MM.1S (cell line): ENCODE measurements around the gene OGFOD1.

Experiments used
- DNase-seq: peaks from one replicate; pipeline ENCODE4 v3.0.0-alpha.2; 2015
- H2AFZ ChIP-seq: fragments of 300-600 bp; sonication (generic); 2 replicates; pipeline ENCODE4 v1.6.0; 2016; ENCODE audit warnings: antibody characterized with exemption, low read length
- H3F3A ChIP-seq: fragments of 300-600 bp; sonication (generic); 2 replicates; pipeline ENCODE4 v1.6.1; 2016; ENCODE audit warnings: mild to moderate bottlenecking, antibody characterized with exemption, low read length, moderate library complexity, mixed read lengths; ENCODE audit not compliant: insufficient read depth
- H3K27ac ChIP-seq: fragments of 300-600 bp; sonication (generic); 2 replicates; pipeline ENCODE4 v1.5.1; 2016; ENCODE audit warnings: mild to moderate bottlenecking, low read length
- H3K27me3 ChIP-seq: fragments of 300-600 bp; sonication (generic); replicated peaks from 2 replicates; pipeline ENCODE4 v1.6.0; 2016; ENCODE audit warnings: low read length; ENCODE audit not compliant: insufficient read depth
- H3K36me3 ChIP-seq: fragments of 300-600 bp; sonication (generic); replicated peaks from 2 replicates; pipeline ENCODE4 v1.6.1; 2016; ENCODE audit warnings: mild to moderate bottlenecking, low read length, mixed read lengths; ENCODE audit not compliant: insufficient read depth
- H3K4me1 ChIP-seq: fragments of 300-600 bp; sonication (generic); 2 replicates; pipeline ENCODE4 v1.6.1; 2016; ENCODE audit warnings: low read length, mixed read lengths
- H3K4me2 ChIP-seq: fragments of 300-600 bp; sonication (generic); 2 replicates; pipeline ENCODE4 v1.6.0; 2016; ENCODE audit warnings: low read depth, low read length
- H3K4me3 ChIP-seq: fragments of 300-600 bp; sonication (generic); 2 replicates; pipeline ENCODE4 v1.5.1; 2016; ENCODE audit warnings: low read length, mixed read lengths
- H3K79me2 ChIP-seq: fragments of 300-600 bp; sonication (generic); 2 replicates; pipeline ENCODE4 v1.6.1; 2016; ENCODE audit warnings: mixed run types, low read length, mixed read lengths
- H3K9ac ChIP-seq: fragments of 300-600 bp; sonication (generic); 2 replicates; pipeline ENCODE4 v1.6.1; 2016; ENCODE audit warnings: low read length, mixed read lengths
- H3K9me2 ChIP-seq: fragments of 300-600 bp; sonication (generic); replicated peaks from 2 replicates; pipeline ENCODE4 v1.6.1; 2016; ENCODE audit warnings: mild to moderate bottlenecking, low read length, mixed read lengths; ENCODE audit not compliant: insufficient read depth
- H3K9me3 ChIP-seq: fragments of 300-600 bp; sonication (generic); replicated peaks from 2 replicates; pipeline ENCODE4 v1.6.1; 2016; ENCODE audit warnings: mild to moderate bottlenecking, low read length, mixed read lengths; ENCODE audit not compliant: insufficient read depth
- H4K20me1 ChIP-seq: fragments of 300-600 bp; sonication (generic); 2 replicates; pipeline ENCODE4 v1.6.1; 2016; ENCODE audit warnings: mild to moderate bottlenecking, low read length, moderate library complexity, mixed read lengths; ENCODE audit not compliant: insufficient read depth
- EZH2 ChIP-seq: fragments of 300-600 bp; sonication (generic); optimal IDR thresholded peaks from 2 replicates; pipeline ENCODE3; 2017; ENCODE audit warnings: low read depth, mild to moderate bottlenecking, antibody characterized with exemption, low read length, mixed read lengths
- EZH2phosphoT487 ChIP-seq: fragments of 300-600 bp; sonication (generic); IDR thresholded peaks from 2 replicates; pipeline ENCODE4 v1.6.1; 2018; ENCODE audit warnings: antibody characterized with exemption, low read length
- TF ChIP-seq, protein P1 (sequence below): fragments of 300-600 bp; sonication (generic); IDR thresholded peaks from 2 replicates; pipeline ENCODE4 v1.5.1; 2016; ENCODE audit warnings: antibody characterized with exemption, low read length, mixed read lengths

OGFOD1 gene

DNA sequence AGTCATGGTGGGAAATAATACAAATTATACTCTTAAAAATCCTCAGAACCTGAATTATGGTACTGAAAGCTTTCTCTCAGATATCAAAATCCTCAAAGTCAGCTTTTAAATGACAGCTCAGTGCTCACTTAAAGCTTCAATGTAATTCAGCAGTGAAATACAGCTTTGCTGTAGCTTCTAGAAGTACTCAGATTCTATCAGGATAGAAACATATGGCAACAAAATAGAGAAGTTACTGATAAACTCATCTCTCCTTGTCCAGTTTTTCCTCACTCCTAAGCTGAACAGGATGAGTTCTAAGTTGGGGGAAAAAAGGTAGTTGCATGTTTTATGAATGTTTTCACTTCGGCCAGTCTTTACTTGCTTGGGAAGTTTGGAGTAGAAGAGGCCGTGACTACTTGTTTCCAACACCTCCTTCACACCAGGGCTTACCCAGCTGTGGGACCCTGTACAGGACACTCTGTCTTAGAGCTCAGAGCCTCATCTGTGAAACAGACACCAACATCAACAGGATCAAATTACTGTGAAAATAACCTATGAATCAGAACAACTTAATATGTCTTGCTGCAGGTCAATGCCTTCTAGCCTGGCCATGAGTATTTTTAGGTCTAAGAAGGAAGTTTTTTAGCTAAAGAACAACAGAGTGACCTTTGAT, 30.2 kb downstream of the OGFOD1 start:
- Histone ChIP-seq H3K9ac (no peak overlapping the region), H3F3A (no peaks in the 10 kb centered on the region), H3K9me2 (no peaks in the 10 kb centered on the region), H3K9me3 (no peaks in the 10 kb centered on the region), H4K20me1 (no peaks in the 10 kb centered on the region), H3K4me1 (no peaks in the 10 kb centered on the region), H3K27ac (no peak overlapping the region), H3K4me2 (no peak overlapping the region), H3K36me3 (no peaks in the 10 kb centered on the region), H3K79me2 (no peaks in the 10 kb centered on the region), H3K4me3 (no peak overlapping the region), H2AFZ (no peak overlapping the region), H3K27me3 (no peaks in the 10 kb centered on the region)
- TF ChIP-seq, protein P1, sequence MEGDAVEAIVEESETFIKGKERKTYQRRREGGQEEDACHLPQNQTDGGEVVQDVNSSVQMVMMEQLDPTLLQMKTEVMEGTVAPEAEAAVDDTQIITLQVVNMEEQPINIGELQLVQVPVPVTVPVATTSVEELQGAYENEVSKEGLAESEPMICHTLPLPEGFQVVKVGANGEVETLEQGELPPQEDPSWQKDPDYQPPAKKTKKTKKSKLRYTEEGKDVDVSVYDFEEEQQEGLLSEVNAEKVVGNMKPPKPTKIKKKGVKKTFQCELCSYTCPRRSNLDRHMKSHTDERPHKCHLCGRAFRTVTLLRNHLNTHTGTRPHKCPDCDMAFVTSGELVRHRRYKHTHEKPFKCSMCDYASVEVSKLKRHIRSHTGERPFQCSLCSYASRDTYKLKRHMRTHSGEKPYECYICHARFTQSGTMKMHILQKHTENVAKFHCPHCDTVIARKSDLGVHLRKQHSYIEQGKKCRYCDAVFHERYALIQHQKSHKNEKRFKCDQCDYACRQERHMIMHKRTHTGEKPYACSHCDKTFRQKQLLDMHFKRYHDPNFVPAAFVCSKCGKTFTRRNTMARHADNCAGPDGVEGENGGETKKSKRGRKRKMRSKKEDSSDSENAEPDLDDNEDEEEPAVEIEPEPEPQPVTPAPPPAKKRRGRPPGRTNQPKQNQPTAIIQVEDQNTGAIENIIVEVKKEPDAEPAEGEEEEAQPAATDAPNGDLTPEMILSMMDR: no peak
- TF ChIP-seq EZH2 (no peak), EZH2phosphoT487 (no peak)
- no peak for DNase-seq

DNA sequence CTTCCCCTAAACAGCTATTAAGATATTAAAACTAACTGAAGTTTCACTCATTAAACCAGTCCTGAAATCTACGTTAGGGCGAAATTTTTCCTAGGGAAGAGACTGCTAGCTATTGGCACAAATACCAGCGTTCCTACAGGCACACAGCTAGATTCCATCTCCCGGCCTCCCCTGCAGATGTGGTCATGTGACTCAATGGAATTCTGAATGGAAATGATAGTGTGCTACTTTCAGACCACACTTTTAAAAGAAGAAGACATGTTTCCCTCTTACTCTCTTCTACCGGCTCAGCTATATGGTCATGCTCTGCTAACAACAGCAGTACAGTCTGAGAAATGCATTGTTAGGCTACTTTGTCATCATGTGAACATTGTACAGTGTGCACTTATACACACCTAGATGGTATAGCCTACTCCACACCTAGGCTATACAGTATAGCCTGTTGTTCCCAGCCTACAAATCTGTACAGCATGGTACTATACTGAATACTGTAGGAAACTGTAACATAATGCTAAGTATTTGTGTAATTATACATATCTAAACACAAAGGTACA, 31.4 kb downstream of the OGFOD1 start:
- H4K20me1 ChIP-seq: no peaks in the 10 kb centered on the region
- H2AFZ ChIP-seq: no peak overlapping the region
- H3K4me2 ChIP-seq: no peak overlapping the region
- H3K4me1 ChIP-seq: no peaks in the 10 kb centered on the region
- no peak overlapping the region for H3K9ac ChIP-seq
- H3K27me3 ChIP-seq: no peaks in the 10 kb centered on the region
- no peaks in the 10 kb centered on the region for H3K9me3 ChIP-seq
- H3K9me2 ChIP-seq: no peaks in the 10 kb centered on the region
- no peak for DNase-seq
- no peaks in the 10 kb centered on the region for H3F3A ChIP-seq
- H3K36me3 ChIP-seq: no peaks in the 10 kb centered on the region
- H3K4me3 ChIP-seq: no peak overlapping the region
- no peaks in the 10 kb centered on the region for H3K79me2 ChIP-seq
- no peak overlapping the region for H3K27ac ChIP-seq
- no peak for TF ChIP-seq EZH2phosphoT487
- TF ChIP-seq, protein P1: no peak

DNA sequence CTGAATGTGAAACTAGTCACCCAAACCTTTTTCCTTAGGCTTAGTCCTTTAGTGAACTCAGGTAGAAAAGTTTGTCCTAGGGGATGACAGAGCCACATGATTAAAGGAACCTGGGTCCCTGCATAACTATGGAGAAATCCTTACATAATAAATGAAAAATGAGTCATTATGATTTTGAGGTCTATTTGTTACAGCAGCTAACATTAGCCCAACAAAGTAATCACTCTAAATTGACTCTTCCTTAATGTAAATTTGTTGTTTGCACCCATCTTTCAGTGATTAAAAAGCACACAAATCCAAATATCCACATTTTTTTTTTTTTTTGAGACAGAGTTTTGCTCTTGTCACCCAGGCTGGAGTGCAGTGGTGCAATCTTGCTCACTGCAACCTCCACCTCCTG, 32.0 kb downstream of the OGFOD1 start:
- TF ChIP-seq EZH2 (no peak), EZH2phosphoT487 (no peak)
- TF ChIP-seq, protein P1: no peak
- H4K20me1 ChIP-seq: no peaks in the 10 kb centered on the region
- no peak overlapping the region for H3K9ac ChIP-seq
- no peaks in the 10 kb centered on the region for H3K9me2 ChIP-seq
- DNase-seq: no peak
- H3K27ac ChIP-seq: no peak overlapping the region
- no peaks in the 10 kb centered on the region for H3F3A ChIP-seq
- no peaks in the 10 kb centered on the region for H3K9me3 ChIP-seq
- no peak overlapping the region for H3K4me2 ChIP-seq
- no peaks in the 10 kb centered on the region for H3K4me1 ChIP-seq
- no peaks in the 10 kb centered on the region for H3K79me2 ChIP-seq
- H2AFZ ChIP-seq: no peak overlapping the region
- H3K27me3 ChIP-seq: no peaks in the 10 kb centered on the region
- no peak overlapping the region for H3K4me3 ChIP-seq
- H3K36me3 ChIP-seq: no peaks in the 10 kb centered on the region
